Epidermal melanocyte (primary cell): ENCODE measurements around the gene PTH1R.
"Not testable (repeated sequence)": the region's sequence is repeated elsewhere in the genome, so short reads cannot be mapped to it uniquely, and the experiment has no call there.

ENCODE experiments used
- DNase-seq: peaks from one replicate; pipeline ENCODE4 v3.0.0; 2011; ENCODE audit warnings: low spot score; ENCODE audit not compliant: insufficient read length

Gene PTH1R

GRCh38 chr3:46910914-46911313 lies 33.4 kb downstream of the PTH1R start:
- DNase-seq: not testable (repeated sequence)

GRCh38 chr3:46912986-46913385 lies 35.5 kb downstream of the PTH1R start:
- no peak for DNase-seq

- DNase-seq: no peak
These were observed 36.1 kb downstream of the PTH1R start for GRCh38 chr3:46913644-46914043.

GRCh38 chr3:46914849-46915248 lies 37.3 kb downstream of the PTH1R start:
- no peak for DNase-seq

- no peak for DNase-seq
These were observed 37.8 kb downstream of the PTH1R start for GRCh38 chr3:46915297-46915822.

- no peak for DNase-seq
These were observed 38.8 kb downstream of the PTH1R start for GRCh38 chr3:46916278-46916677.

- DNase-seq: no peak
These were observed 39.3 kb downstream of the PTH1R start for GRCh38 chr3:46916799-46917198.

- no peak for DNase-seq
These were observed 39.7 kb downstream of the PTH1R start for GRCh38 chr3:46917257-46917656.

GRCh38 chr3:46918202-46918601 lies 40.7 kb downstream of the PTH1R start:
- no peak for DNase-seq

GRCh38 chr3:46918634-46919033 lies 41.1 kb downstream of the PTH1R start:
- DNase-seq: no peak

GRCh38 chr3:46921041-46921440 lies 43.5 kb downstream of the PTH1R start:
- no peak for DNase-seq

GRCh38 chr3:46921871-46922271 lies 44.4 kb downstream of the PTH1R start:
- DNase-seq: no peak

GRCh38 chr3:46922426-46922825 lies 44.9 kb downstream of the PTH1R start:
- no peak for DNase-seq

GRCh38 chr3:46922871-46923558 lies 45.5 kb downstream of the PTH1R start:
- no peak for DNase-seq

GRCh38 chr3:46923559-46924350 lies 46.2 kb downstream of the PTH1R start:
- no peak for DNase-seq

- no peak for DNase-seq
These were observed 47.5 kb downstream of the PTH1R start for GRCh38 chr3:46924921-46925584.

- no peak for DNase-seq
These were observed 48.0 kb downstream of the PTH1R start for GRCh38 chr3:46925585-46925934.

- DNase-seq: no peak
These were observed 48.5 kb downstream of the PTH1R start for GRCh38 chr3:46926039-46926438.

- DNase-seq: no peak
These were observed 48.9 kb downstream of the PTH1R start for GRCh38 chr3:46926447-46926846.

GRCh38 chr3:46926871-46927717 lies 49.6 kb downstream of the PTH1R start:
- no peak for DNase-seq

- DNase-seq: no peak
These were observed 50.2 kb downstream of the PTH1R start for GRCh38 chr3:46927718-46928073.
